ENCODE results near the gene ING3.

- TF ChIP-seq, protein P1, sequence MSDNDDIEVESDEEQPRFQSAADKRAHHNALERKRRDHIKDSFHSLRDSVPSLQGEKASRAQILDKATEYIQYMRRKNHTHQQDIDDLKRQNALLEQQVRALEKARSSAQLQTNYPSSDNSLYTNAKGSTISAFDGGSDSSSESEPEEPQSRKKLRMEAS (IDR thresholded peaks at IDR 0.05; ENCODE audit: insufficient read depth, insufficient read length) = no peak
- TF ChIP-seq POLR2A (IDR thresholded peaks at IDR 0.05; ENCODE audit: low read depth, low read length) (no peak), POLR2AphosphoS5 (IDR thresholded peaks at IDR 0.05; ENCODE audit: insufficient read depth, low read depth, low read length) (no peak), FOS (IDR thresholded peaks at IDR 0.05; ENCODE audit: borderline replicate concordance, insufficient read depth, low read length) (no peak), EZH2 (IDR thresholded peaks at IDR 0.05; ENCODE audit: borderline replicate concordance, low read depth, low read length, severe bottlenecking) (no peak)
- TF ChIP-seq, protein P2, sequence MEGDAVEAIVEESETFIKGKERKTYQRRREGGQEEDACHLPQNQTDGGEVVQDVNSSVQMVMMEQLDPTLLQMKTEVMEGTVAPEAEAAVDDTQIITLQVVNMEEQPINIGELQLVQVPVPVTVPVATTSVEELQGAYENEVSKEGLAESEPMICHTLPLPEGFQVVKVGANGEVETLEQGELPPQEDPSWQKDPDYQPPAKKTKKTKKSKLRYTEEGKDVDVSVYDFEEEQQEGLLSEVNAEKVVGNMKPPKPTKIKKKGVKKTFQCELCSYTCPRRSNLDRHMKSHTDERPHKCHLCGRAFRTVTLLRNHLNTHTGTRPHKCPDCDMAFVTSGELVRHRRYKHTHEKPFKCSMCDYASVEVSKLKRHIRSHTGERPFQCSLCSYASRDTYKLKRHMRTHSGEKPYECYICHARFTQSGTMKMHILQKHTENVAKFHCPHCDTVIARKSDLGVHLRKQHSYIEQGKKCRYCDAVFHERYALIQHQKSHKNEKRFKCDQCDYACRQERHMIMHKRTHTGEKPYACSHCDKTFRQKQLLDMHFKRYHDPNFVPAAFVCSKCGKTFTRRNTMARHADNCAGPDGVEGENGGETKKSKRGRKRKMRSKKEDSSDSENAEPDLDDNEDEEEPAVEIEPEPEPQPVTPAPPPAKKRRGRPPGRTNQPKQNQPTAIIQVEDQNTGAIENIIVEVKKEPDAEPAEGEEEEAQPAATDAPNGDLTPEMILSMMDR (IDR thresholded peaks at IDR 0.05; ENCODE audit: extremely low read depth in 1 of 2, insufficient read depth in 1 of 2, low read depth in 1 of 2, low read length in 2 of 2) = no peak
These were observed 47.4 kb downstream of the ING3 start for GRCh38 chr7:120997882-120998474.
